Loucy (cell line): Measurements from ENCODE around the gene PRDM11.

ENCODE experiments used
- CTCF ChIP-seq: fragments of 200-600 bp; sonication (generic); conservative IDR thresholded peaks from 2 replicates; pipeline ENCODE4 v1.5.1; 2014; ENCODE audit warnings: mild to moderate bottlenecking, antibody characterized with exemption, low read length
- EZH2phosphoT487 ChIP-seq: fragments of 200-600 bp; IDR thresholded peaks from 2 replicates; pipeline ENCODE4 v1.6.1; 2018; ENCODE audit warnings: antibody characterized with exemption, mild to moderate bottlenecking, moderate library complexity, borderline replicate concordance

- TF ChIP-seq CTCF (no peak), EZH2phosphoT487 (no peak)
Observed at GRCh38 chr11:45173064-45173463, 26.6 kb downstream of the PRDM11 start.
